NCI-H2029 treated with DMSO at 0.1 percent for 48 hours (cell line): Measurements from ENCODE around the gene ATP8A1.

Experiments used
- DNase-seq: peaks from one replicate; lab custom pipeline; 2025; lab: John Stamatoyannopoulos, UW

ATP8A1 gene

GRCh38 chr4:42626629-42627146, 30.2 kb downstream of the ATP8A1 start:
- DNase-seq = no peak

DNA sequence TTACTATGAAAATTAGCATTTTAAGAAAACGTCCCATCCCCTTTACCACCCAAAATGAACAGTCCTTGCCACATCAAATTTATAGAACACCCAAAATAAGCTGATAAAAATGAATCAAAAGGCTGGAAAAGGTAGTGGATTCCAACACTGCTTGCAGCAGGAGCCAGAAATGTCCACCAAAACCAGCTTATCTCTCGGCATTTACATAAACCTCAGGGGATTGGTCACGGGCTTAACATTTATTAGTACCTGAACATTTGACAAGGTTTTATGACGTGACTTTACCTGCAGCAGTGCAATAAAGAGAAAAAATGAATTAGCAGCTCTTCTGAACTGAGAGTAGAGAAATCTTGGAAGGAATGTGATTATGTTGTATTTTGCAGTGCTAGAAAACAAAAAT, 31.6 kb downstream of the ATP8A1 start:
- no peak for DNase-seq

GRCh38 chr4:42624551-42624950, 32.4 kb downstream of the ATP8A1 start:
- no peak for DNase-seq

GRCh38 chr4:42618023-42618422, 38.9 kb downstream of the ATP8A1 start:
- no peak for DNase-seq

GRCh38 chr4:42617030-42617429, 39.9 kb downstream of the ATP8A1 start:
- DNase-seq = no peak

DNA sequence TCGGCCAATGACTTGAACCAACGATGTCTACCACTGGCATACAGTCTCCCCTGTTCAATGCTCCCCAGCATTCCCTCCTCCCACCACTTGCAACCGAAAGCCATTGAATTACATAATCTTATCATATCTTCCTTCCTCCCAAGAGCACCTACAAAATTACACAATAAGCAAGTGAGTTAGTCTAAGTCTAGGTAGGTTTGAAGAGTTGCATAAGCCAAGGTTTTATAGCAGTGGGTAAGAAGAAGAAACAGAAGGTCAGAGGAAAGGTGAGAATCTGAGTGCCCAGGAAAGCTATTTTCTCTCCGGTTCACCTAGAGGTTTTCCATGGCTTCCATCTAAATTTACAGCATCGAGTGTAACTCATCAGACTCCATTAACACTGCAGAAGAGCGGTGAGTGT, 40.3 kb downstream of the ATP8A1 start:
- no peak for DNase-seq

DNA sequence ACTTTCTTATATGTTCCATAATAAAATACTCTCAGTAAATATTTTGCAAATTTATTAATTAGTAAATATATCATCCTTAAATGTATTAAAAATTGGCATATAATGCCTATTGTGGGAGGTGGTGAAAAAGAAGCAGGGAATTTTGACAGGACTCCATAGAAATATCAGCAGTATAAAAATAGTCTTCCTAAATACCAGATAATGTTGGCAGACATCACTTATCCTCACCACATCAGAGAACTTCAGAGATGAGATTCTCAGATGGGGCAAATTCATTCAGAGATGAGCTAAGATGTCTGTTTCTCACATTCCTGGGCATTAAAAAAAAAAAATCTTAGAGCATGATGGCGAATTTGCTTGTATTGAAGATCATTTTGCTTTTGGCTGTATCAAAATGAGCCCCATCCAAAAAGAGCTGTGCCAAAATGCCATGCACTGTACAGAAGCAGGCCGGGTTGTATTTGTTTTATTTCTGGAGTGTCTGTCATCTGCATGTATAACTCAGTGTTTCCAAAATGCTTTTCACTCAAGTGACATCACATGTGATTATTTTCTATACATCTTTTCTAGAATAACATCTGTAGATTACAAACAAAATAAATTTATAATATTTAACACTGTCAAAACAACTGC, 41.7 kb downstream of the ATP8A1 start:
- no peak for DNase-seq

GRCh38 chr4:42612898-42613297, 44.0 kb downstream of the ATP8A1 start:
- DNase-seq = no peak

DNA sequence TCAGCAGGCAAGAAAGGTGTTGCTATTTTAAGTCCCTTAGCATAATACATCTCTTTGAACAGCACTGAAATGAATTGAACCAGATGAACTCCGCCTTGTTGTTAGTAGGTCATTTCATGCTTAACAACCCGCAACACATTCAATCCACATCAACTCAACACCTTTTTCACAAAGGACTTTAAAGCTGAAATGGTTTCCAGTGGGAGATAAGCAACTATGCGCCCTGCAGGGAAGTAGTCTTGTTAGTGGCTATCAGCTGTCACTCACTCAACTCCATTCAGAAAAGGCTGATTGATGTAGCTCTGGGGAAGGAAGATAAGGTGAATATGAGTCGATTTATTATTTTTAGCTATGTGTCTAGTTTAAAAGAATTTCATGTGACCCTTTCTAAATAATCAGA, 46.0 kb downstream of the ATP8A1 start:
- no peak for DNase-seq

DNA sequence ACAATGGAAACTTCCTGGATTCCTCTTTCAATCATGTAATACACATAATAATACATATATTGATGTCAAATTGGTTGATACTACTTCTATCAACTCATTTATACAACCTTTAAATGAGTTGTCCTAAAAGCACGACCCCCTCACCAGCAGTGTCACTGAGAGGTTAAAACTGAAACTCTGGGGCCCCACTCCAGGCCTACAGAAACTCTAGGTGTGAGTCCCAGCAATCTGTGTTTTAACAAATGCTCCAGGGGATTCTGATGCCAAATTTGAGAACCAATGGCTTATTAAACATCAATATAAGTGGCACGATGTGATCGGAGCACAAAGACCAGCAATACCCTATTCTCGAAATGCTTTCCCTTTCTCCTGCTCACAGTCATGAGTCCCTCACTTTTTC, 47.9 kb downstream of the ATP8A1 start:
- DNase-seq = no peak

GRCh38 chr4:42608551-42608950, 48.4 kb downstream of the ATP8A1 start:
- no peak for DNase-seq

DNA sequence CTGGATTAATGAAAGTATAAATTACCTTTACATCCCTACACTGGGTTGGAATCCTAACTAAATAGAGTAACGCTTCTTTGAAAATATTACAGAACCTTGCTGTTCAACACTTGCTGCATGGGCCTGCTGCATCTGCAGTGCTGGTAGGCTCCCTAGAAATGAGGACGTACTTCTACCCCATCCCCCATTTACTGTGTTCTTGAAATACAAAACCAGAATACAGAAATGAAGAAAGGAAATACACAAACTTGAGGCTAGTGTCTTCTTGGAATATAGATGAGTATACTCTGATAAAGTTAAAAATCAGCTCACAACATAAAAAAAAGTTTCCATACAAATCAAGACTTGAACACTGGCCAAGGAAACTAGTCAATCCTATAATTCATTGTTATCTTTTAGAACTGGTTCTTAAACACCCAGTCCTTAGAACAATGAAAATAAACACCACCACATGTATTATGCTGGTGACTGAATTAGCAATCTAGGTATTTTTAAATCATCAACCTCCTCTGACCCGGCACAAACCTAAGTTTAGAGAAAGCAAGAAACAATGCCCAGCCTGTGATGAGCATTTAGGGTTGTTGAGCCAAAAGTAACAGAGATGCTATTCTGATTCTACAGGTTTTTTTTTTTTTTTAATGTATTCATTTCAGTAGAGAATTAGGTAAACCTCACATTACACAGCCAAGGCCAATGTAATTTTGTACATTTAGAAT, 49.7 kb downstream of the ATP8A1 start:
- no peak for DNase-seq

- no peak for DNase-seq
These were observed 51.6 kb downstream of the ATP8A1 start for GRCh38 chr4:42605264-42605663.

DNA sequence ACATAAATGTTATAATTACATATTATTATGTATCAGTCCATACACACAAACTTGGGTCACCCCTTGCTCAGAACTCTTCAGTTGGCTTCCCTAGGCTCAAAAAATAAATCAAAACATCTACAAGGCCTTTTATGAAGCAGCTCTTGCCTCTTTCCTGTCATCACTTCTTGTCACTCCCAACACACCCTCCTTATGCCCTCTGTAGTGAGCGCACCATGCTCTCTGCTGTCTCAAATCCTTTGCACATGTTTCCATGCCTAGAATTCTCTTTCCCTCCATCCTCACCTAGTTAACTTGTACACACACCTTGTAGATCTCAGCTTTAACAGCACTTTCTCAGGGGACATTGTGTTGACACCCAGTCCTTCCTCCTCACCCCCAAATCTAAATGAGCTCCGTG, 53.0 kb downstream of the ATP8A1 start:
- no peak for DNase-seq

- DNase-seq = no peak
These were observed 56.3 kb downstream of the ATP8A1 start for GRCh38 chr4:42600578-42600977.

DNA sequence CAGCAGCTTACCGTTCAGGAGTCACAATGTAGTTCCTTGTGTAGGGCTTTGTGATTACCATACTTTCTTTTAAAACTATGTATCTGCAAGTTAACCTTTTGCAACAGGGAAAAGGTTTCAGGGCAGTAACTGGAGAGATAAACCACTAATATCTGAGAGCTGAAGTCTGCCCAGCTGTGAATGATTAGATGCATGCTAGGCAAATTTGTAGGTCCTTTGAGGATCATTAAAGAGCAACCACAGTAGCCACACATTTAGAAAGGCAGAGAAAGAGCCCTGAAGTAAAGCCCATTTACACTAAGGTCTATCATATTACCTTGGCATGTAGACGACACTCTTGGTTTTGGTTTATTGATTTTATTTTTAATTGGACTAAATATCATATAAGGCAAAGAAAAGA, 60.0 kb downstream of the ATP8A1 start:
- no peak for DNase-seq

DNA sequence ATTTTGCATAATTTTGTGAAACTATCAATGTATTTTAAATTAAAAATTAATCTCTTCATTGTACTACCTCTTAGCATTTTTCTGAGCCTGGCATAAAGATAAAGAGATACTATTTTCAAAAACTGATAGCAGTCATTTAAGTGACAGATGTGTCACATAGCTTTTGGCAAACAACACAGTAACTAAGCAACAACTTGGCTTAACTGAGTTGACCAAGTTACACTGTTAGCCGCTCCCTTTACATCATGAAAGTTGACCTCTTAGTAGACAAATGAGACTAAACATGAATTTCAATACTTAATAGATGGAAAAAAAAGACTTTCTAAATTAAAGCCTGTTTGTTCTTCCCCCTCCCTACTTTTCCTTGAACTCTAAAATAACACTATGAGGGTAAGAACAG, 62.0 kb downstream of the ATP8A1 start:
- no peak for DNase-seq

DNA sequence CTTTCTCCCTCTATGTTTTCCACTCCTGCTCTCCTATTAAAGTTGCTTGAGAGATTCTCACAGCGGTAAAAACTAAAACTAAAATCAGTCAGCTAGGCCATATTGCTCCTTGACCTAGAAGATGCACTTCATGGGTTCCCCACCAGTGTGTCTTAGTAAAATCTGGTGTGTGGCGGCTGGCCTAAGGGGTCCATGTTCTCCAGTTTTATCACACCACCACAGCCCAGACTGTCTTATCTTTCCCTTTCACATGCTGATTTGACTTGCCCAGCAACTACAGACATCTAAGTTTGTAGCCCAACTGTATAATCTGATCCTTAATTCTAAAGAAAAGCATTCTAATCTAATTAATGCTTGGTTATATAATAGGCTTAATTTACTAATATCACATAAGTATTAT, 68.0 kb downstream of the ATP8A1 start:
- no peak for DNase-seq

- no peak for DNase-seq
These were observed 70.1 kb downstream of the ATP8A1 start for GRCh38 chr4:42586775-42587174.

DNA sequence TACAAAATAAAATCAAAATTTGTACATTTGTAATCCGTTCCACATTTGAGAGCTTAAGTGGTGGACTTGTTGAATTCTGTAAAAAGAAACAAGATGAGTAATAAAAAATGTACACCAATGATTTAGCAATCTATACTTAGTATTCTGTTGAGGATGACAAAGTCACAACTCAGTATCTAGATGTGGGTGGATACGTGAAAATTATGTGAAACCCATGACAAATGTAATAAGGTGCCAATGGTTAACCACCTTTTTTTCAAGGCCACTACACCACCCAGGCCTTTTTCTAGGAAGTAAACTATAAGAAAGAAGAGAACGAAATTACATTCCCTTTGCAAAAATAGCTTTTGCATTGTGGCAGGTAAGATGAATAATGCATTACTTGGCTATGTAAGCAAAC, 77.0 kb downstream of the ATP8A1 start:
- DNase-seq = no peak

- DNase-seq = no peak
These were observed 78.7 kb downstream of the ATP8A1 start for GRCh38 chr4:42578187-42578586.

- DNase-seq = no peak
These were observed 82.0 kb downstream of the ATP8A1 start for GRCh38 chr4:42574870-42575430.

- DNase-seq = no peak
These were observed 83.7 kb downstream of the ATP8A1 start for GRCh38 chr4:42573249-42573648.
